Measurements from ENCODE around the gene TUBA3E. TPM values are rescaled to one million over a fixed set of nuclear protein-coding genes. Genes with fewer than 3 reads are reported as not detected.

Gene TUBA3E
- total and polyA plus RNA-seq, 2 of the 13 experiments (the other 11 are each of a cell fraction or from before 2014, with no cell fraction given) = not detected

- H3K4me3 ChIP-seq (replicated peaks in 1 of 3; ENCODE audit: insufficient read depth in 1 of 3, low read depth in 2 of 3, low read length in 3 of 3) = peak overlapping the region; percentile 61 to 99 (median 97)
- ChIA-PET POLR2A (interaction anchor here (1.6 kb wide), 1 partner anchor 159 kb away, joined by 7 read pairs; the partner anchor contains the start of gene IMP4), CTCF (ENCODE audit: low intra/inter-chr PET ratio, low total read pairs) (no interaction called here)
- peak overlapping the region; percentile 65 for H3K27ac ChIP-seq (ENCODE audit: extremely low read length, insufficient read depth, low read length)
- peaks cover 0 to 4% of the 10 kb centered on the region in 2 experiments; a peak in 2 of 5 replicates for H3K27me3 ChIP-seq (ENCODE audit: control insufficient read depth in 1 of 2, insufficient read depth in 2 of 2, low read length in 2 of 2)
- peak; percentile 2 for ATAC-seq
- no peaks in the 10 kb centered on the region for H3K9me3 ChIP-seq (ENCODE audit: low read length)
- TSS peak; percentile 52 for BruUV-seq (replicated peaks)
- FAIRE-seq = no peak
- intact Hi-C loops (cut with micrococcal nuclease; ENCODE audit: unreplicated experiment) (loop anchor here (1.0 kb wide), 1 partner anchor 149 kb away; no protein-coding TSS in a partner anchor), in situ Hi-C loops (cut with HindIII; ENCODE audit: extremely low pct_ligation_motif_present, low pct_unique_long_range_greater_than_20kb) (loop anchor here (5.0 to 25.0 kb wide), 2 partner anchors 149 to 1304 kb away; partner anchors contain the start of genes MZT2A and TUBA3D)
- peaks cover 49% of the 10 kb centered on the region for H3K79me2 ChIP-seq (ENCODE audit: insufficient read depth, low read length)
- no peak overlapping the region for H2AFZ ChIP-seq (ENCODE audit: low read length)
- peaks cover 2 to 3% of the 10 kb centered on the region in 2 experiments; a peak in 3 of 5 replicates for H3K36me3 ChIP-seq (replicated peaks in 1 of 2; ENCODE audit: control insufficient read depth in 1 of 2, insufficient read depth in 2 of 2, low read length in 2 of 2)
- DNase-seq (ENCODE audit: low spot score) = peak; percentile 32
- peak overlapping the region; percentile 99 for H3K9ac ChIP-seq (ENCODE audit: insufficient read depth, low read depth, low read length)
- peaks cover 47% of the 10 kb centered on the region for H3K4me1 ChIP-seq (ENCODE audit: insufficient read depth, low read length)
- peak overlapping the region; percentile 86 for H3K4me2 ChIP-seq (ENCODE audit: low read depth, low read length)
- WGBS (ENCODE audit: low lambda C conversion rate) = 60% methylated on average over 15 of the region's 26 CpGs
- H4K20me1 ChIP-seq (ENCODE audit: insufficient read depth, low read length) = no peaks in the 10 kb centered on the region
- TF ChIP-seq, protein P1, sequence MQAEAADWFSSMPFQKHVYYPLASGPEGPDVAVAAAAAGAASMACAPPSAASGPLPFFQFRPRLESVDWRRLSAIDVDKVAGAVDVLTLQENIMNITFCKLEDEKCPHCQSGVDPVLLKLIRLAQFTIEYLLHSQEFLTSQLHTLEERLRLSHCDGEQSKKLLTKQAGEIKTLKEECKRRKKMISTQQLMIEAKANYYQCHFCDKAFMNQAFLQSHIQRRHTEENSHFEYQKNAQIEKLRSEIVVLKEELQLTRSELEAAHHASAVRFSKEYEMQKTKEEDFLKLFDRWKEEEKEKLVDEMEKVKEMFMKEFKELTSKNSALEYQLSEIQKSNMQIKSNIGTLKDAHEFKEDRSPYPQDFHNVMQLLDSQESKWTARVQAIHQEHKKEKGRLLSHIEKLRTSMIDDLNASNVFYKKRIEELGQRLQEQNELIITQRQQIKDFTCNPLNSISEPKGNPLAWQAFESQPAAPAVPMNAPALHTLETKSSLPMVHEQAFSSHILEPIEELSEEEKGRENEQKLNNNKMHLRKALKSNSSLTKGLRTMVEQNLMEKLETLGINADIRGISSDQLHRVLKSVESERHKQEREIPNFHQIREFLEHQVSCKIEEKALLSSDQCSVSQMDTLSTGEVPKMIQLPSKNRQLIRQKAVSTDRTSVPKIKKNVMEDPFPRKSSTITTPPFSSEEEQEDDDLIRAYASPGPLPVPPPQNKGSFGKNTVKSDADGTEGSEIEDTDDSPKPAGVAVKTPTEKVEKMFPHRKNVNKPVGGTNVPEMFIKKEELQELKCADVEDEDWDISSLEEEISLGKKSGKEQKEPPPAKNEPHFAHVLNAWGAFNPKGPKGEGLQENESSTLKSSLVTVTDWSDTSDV (CRISPR knock-in tag; IDR thresholded peaks at IDR 0.05) = no peak
- TF ChIP-seq MAFF (IDR thresholded peaks at IDR 0.05; ENCODE audit: low read depth, low read length) (no peak), NR2F6 (IDR thresholded peaks at IDR 0.05) (peak; percentile 22; the same call in 1 of the 2 replicates), NR2F6 (CRISPR knock-in tag; IDR thresholded peaks at IDR 0.05) (no peak), KAT8 (CRISPR knock-in tag; IDR thresholded peaks at IDR 0.05) (no peak), ZNF337 (CRISPR knock-in tag; IDR thresholded peaks at IDR 0.05; ENCODE audit: borderline replicate concordance, low read depth) (no peak), ZNF224 (CRISPR knock-in tag; IDR thresholded peaks at IDR 0.05) (0 out of 2 replicates have a peak, but pooled peaks have one; percentile 25), MIXL1 (CRISPR knock-in tag; IDR thresholded peaks at IDR 0.05) (no peak), RFX3 (CRISPR knock-in tag; IDR thresholded peaks at IDR 0.05) (peak; percentile 55; the same call in 1 of the 2 replicates), IRX3 (CRISPR knock-in tag; IDR thresholded peaks at IDR 0.05; ENCODE audit: borderline replicate concordance, low read depth) (no peak), ZZZ3 (CRISPR knock-in tag; IDR thresholded peaks at IDR 0.05; ENCODE audit: borderline replicate concordance) (no peak), MEF2D (CRISPR knock-in tag; IDR thresholded peaks at IDR 0.05) (peak; percentile 44; the same call in 1 of the 2 replicates)
- TF ChIP-seq, protein P2, sequence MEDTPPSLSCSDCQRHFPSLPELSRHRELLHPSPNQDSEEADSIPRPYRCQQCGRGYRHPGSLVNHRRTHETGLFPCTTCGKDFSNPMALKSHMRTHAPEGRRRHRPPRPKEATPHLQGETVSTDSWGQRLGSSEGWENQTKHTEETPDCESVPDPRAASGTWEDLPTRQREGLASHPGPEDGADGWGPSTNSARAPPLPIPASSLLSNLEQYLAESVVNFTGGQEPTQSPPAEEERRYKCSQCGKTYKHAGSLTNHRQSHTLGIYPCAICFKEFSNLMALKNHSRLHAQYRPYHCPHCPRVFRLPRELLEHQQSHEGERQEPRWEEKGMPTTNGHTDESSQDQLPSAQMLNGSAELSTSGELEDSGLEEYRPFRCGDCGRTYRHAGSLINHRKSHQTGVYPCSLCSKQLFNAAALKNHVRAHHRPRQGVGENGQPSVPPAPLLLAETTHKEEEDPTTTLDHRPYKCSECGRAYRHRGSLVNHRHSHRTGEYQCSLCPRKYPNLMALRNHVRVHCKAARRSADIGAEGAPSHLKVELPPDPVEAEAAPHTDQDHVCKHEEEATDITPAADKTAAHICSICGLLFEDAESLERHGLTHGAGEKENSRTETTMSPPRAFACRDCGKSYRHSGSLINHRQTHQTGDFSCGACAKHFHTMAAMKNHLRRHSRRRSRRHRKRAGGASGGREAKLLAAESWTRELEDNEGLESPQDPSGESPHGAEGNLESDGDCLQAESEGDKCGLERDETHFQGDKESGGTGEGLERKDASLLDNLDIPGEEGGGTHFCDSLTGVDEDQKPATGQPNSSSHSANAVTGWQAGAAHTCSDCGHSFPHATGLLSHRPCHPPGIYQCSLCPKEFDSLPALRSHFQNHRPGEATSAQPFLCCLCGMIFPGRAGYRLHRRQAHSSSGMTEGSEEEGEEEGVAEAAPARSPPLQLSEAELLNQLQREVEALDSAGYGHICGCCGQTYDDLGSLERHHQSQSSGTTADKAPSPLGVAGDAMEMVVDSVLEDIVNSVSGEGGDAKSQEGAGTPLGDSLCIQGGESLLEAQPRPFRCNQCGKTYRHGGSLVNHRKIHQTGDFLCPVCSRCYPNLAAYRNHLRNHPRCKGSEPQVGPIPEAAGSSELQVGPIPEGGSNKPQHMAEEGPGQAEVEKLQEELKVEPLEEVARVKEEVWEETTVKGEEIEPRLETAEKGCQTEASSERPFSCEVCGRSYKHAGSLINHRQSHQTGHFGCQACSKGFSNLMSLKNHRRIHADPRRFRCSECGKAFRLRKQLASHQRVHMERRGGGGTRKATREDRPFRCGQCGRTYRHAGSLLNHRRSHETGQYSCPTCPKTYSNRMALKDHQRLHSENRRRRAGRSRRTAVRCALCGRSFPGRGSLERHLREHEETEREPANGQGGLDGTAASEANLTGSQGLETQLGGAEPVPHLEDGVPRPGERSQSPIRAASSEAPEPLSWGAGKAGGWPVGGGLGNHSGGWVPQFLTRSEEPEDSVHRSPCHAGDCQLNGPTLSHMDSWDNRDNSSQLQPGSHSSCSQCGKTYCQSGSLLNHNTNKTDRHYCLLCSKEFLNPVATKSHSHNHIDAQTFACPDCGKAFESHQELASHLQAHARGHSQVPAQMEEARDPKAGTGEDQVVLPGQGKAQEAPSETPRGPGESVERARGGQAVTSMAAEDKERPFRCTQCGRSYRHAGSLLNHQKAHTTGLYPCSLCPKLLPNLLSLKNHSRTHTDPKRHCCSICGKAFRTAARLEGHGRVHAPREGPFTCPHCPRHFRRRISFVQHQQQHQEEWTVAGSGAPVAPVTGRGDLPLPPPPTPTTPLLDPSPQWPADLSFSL (CRISPR knock-in tag; IDR thresholded peaks at IDR 0.05) = no peak
- TF ChIP-seq, protein P3, sequence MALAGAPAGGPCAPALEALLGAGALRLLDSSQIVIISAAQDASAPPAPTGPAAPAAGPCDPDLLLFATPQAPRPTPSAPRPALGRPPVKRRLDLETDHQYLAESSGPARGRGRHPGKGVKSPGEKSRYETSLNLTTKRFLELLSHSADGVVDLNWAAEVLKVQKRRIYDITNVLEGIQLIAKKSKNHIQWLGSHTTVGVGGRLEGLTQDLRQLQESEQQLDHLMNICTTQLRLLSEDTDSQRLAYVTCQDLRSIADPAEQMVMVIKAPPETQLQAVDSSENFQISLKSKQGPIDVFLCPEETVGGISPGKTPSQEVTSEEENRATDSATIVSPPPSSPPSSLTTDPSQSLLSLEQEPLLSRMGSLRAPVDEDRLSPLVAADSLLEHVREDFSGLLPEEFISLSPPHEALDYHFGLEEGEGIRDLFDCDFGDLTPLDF (CRISPR knock-in tag; IDR thresholded peaks at IDR 0.05) = no peak
Measured at GRCh38 chr2:130183512-130184373, 14.5 kb downstream of the TUBA3E start.

Data from HepG2 (cell line).